Measurements from ENCODE around the gene PPP1R13B.

DNA sequence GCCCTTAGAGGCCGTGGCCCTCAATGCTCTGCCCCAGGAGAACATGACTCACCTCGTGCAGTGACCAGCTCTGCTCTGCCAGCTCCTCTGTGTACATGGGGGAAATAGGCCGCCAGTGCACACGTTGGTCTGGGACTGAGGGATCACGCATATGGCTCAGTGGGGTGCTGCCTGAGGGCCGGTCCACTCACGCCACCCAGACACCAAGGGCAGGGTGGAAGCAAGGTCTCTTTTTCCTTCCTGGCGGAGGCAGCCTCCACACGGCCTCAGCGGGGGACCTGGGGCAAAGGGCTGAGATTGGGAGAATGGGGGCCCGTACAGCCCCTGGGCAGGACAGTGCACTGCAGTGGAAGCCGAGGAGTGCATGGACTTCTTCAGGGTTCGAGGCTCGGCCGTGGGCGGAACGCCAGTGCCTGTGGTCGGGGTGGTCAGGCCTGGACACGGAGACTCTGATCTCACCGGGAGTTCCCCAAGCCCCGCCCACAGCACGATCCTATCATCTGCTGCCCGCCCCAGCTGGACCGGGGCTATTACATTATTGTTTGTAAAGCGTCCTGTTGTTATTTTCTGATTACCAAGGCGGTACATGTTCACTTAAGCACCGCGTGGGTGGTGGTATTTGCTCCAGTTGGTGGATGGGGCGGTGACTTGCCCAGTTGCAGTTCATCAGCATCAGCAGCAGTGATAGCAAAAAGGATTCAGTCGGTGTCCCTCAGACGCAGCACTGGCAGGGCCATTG is 42.1 kb upstream of the PPP1R13B start:
- TF ChIP-seq, protein P1, sequence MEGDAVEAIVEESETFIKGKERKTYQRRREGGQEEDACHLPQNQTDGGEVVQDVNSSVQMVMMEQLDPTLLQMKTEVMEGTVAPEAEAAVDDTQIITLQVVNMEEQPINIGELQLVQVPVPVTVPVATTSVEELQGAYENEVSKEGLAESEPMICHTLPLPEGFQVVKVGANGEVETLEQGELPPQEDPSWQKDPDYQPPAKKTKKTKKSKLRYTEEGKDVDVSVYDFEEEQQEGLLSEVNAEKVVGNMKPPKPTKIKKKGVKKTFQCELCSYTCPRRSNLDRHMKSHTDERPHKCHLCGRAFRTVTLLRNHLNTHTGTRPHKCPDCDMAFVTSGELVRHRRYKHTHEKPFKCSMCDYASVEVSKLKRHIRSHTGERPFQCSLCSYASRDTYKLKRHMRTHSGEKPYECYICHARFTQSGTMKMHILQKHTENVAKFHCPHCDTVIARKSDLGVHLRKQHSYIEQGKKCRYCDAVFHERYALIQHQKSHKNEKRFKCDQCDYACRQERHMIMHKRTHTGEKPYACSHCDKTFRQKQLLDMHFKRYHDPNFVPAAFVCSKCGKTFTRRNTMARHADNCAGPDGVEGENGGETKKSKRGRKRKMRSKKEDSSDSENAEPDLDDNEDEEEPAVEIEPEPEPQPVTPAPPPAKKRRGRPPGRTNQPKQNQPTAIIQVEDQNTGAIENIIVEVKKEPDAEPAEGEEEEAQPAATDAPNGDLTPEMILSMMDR (IDR thresholded peaks at IDR 0.05): no peak
- no peak for TF ChIP-seq EP300 (IDR thresholded peaks at IDR 0.05)
- no peak for TF ChIP-seq POLR2A (IDR thresholded peaks at IDR 0.05)
